Natural killer cell treated with Interleukin-12 subunit alpha and Interleukin-12 subunit beta and Interleukin-15 and Interleukin-18, amount 100 ng/mL, for 72 hours (primary cell): ENCODE data around the gene HLA-A. TPM values are rescaled to one million over a fixed set of nuclear protein-coding genes. Genes with fewer than 3 reads are reported as not detected.
A peak's percentile ranks its signal among the peaks of the same experiment; 100 is the strongest.

Experiments
- ATAC-seq, 2 donors: fragments of 150-1000 bp; cut with Tn5 transposase in 1 of 2; sonication (Bioruptor Pico), chemical (Tn5 transposase) in 1 of 2; 2 replicates each; pipeline ENCODE4 v1.10.0; 2021
- DNase-seq: peaks from one replicate; pipeline ENCODE4 v3.0.0; 2022; ENCODE audit warnings: low spot score
- H3K27ac Mint-ChIP-seq, 2 donors: 1 replicate in 1 of 2; 2 replicates in 1 of 2; pipeline ENCODE4 v1.8.0; 2022; ENCODE audit warnings: mixed read lengths in 2 of 2, mild to moderate bottlenecking in 1 of 2, moderate library complexity in 1 of 2
- H3K27me3 Mint-ChIP-seq, 2 donors: 1 replicate in 1 of 2; 2 replicates in 1 of 2; pipeline ENCODE4 v1.8.0; 2022; ENCODE audit warnings: mixed read lengths in 2 of 2
- H3K36me3 Mint-ChIP-seq: one replicate; pipeline ENCODE4 v1.8.0; 2022; ENCODE audit warnings: mixed read lengths
- H3K4me1 Mint-ChIP-seq, 2 donors: 1 replicate in 1 of 2; 2 replicates in 1 of 2; pipeline ENCODE4 v1.8.0; 2022; ENCODE audit warnings: low read depth in 2 of 2, mixed read lengths in 2 of 2, mild to moderate bottlenecking in 1 of 2
- H3K4me3 Mint-ChIP-seq: one replicate; pipeline ENCODE4 v1.8.0; 2022; ENCODE audit warnings: mixed read lengths
- H3K9me3 Mint-ChIP-seq: 2 replicates; pipeline ENCODE4 v1.8.0; 2022; ENCODE audit warnings: mixed read lengths
- total RNA-seq, 2 donors: library from RNA; stranded (reverse); gene quantifications; one replicate each; pipeline ENCODE4 v1.2.3, GENCODE V29; 2022

Gene HLA-A
- total RNA-seq, 2 donors from 2014 or later = 1,618 to 3,352 TPM

DNA sequence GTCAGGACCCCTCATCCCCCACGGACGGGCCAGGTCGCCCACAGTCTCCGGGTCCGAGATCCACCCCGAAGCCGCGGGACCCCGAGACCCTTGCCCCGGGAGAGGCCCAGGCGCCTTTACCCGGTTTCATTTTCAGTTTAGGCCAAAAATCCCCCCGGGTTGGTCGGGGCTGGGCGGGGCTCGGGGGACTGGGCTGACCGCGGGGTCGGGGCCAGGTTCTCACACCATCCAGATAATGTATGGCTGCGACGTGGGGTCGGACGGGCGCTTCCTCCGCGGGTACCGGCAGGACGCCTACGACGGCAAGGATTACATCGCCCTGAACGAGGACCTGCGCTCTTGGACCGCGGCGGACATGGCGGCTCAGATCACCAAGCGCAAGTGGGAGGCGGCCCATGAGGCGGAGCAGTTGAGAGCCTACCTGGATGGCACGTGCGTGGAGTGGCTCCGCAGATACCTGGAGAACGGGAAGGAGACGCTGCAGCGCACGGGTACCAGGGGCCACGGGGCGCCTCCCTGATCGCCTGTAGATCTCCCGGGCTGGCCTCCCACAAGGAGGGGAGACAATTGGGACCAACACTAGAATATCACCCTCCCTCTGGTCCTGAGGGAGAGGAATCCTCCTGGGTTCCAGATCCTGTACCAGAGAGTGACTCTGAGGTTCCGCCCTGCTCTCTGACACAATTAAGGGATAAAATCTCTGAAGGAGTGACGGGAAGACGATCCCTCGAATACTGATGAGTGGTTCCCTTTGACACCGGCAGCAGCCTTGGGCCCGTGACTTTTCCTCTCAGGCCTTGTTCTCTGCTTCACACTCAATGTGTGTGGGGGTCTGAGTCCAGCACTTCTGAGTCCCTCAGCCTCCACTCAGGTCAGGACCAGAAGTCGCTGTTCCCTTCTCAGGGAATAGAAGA, 978 bp downstream of the HLA-A start:
- Mint-ChIP-seq H3K27ac (peak overlapping the region; percentile 99 to 100), H3K4me1 (peaks cover 33 to 56% of the 10 kb centered on the region in 2 donors), H3K36me3 (peaks cover 27% of the 10 kb centered on the region), H3K9me3 (no peaks in the 10 kb centered on the region), H3K27me3 (no peaks in the 10 kb centered on the region), H3K4me3 (peak overlapping the region; percentile 99)
- ATAC-seq = peak; percentile 46 to 66
- DNase-seq = peak; percentile 76

DNA sequence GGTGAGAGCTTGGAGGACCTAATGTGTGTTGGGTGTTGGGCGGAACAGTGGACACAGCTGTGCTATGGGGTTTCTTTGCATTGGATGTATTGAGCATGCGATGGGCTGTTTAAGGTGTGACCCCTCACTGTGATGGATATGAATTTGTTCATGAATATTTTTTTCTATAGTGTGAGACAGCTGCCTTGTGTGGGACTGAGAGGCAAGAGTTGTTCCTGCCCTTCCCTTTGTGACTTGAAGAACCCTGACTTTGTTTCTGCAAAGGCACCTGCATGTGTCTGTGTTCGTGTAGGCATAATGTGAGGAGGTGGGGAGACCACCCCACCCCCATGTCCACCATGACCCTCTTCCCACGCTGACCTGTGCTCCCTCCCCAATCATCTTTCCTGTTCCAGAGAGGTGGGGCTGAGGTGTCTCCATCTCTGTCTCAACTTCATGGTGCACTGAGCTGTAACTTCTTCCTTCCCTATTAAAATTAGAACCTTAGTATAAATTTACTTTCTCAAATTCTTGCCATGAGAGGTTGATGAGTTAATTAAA, 3.0 kb downstream of the HLA-A start:
- Mint-ChIP-seq H3K4me3 (peak overlapping the region; percentile 99), H3K9me3 (no peaks in the 10 kb centered on the region), H3K4me1 (peaks cover 36 to 65% of the 10 kb centered on the region in 2 donors), H3K27ac (peak overlapping the region; percentile 99 to 100), H3K36me3 (peaks cover 27% of the 10 kb centered on the region), H3K27me3 (no peaks in the 10 kb centered on the region)
- no peak for DNase-seq
- no peak for ATAC-seq

- Mint-ChIP-seq H3K9me3 (no peaks in the 10 kb centered on the region), H3K4me3 (peak overlapping the region; percentile 99), H3K36me3 (peaks cover 27% of the 10 kb centered on the region), H3K4me1 (peaks cover 34 to 60% of the 10 kb centered on the region in 2 donors), H3K27ac (peak overlapping the region; percentile 99 to 100), H3K27me3 (no peaks in the 10 kb centered on the region)
- ATAC-seq (no peak), DNase-seq (no peak)
Observed at GRCh38 chr6:29946223-29947076, 4.1 kb downstream of the HLA-A start.

DNA sequence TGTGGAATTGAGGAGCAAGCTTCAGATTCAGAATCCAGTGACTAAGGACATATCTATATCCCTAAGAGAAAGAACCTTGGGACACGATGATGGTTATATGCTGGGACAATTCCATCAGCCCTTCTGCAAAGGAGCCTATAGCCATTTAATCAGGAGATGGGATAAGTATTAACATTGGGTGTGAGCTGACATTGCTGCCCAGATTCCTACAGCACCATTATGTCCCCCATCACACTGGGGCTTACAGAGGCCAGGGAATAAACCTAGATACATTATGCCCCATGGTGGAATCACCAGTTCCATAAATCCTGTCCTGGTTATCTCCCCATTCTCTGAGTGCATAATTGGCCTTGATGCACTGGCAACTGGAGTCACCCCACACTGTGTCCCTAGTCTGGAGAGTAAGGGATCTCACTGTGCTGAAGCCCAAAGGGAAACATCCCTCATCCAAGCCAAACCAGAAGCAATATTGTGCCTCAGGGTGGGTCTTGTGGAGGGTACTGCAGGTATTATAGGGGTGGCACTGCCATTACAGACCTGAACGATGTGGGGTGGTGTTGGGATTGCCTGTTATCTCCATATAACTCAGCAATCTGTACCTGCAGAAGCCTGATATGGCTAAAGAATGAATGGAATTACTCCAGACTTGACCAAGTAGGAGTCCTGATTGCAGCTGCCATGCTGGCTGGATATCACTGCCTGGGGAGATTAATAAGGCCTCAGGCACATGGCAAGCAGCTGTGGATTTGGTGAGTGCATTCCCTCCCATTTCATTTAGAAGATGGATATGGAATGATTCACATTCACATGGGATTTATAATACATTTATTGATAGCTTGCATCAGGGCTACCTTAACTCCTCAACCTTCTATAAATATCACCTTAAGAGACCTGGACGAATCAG, 5.0 kb downstream of the HLA-A start:
- no peaks in the 10 kb centered on the region for H3K9me3 Mint-ChIP-seq
- H3K4me1 Mint-ChIP-seq = peaks cover 27 to 53% of the 10 kb centered on the region in 2 donors
- H3K27me3 Mint-ChIP-seq = no peaks in the 10 kb centered on the region
- DNase-seq = no peak
- H3K36me3 Mint-ChIP-seq = peaks cover 27% of the 10 kb centered on the region
- no peak for ATAC-seq
- H3K27ac Mint-ChIP-seq = peak overlapping the region in 1 of 2 donors; percentile 36
- H3K4me3 Mint-ChIP-seq = no peak overlapping the region

DNA sequence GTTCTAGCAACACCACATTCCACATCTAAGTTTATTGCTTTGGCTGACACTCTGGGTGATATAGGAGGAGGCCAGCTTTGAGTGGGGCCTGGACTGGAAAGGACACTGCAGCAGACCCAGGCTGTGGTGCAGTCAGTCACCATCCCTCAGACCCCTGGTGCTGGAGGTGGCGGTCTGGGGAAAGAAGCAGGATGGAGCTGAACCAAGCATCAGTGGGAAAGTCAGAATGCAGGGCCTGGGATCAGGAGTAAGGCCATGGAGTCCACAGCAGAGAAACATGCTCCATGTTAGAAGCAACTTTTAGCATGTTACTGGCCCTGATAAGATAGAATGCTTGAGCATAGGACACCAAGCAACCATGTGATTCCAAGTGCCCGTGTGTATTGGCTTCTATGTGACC, 5.9 kb downstream of the HLA-A start:
- Mint-ChIP-seq H3K4me1 (peaks cover 27 to 48% of the 10 kb centered on the region in 2 donors), H3K27ac (peak overlapping the region in 1 of 2 donors; percentile 36), H3K36me3 (peaks cover 21% of the 10 kb centered on the region)

GRCh38 chr6:29949934-29950333, 7.6 kb downstream of the HLA-A start:
- no peak overlapping the region for H3K4me3 Mint-ChIP-seq
- H3K9me3 Mint-ChIP-seq = no peaks in the 10 kb centered on the region
- DNase-seq (no peak), ATAC-seq (no peak)
- H3K36me3 Mint-ChIP-seq = peaks cover 15% of the 10 kb centered on the region
- no peaks in the 10 kb centered on the region for H3K27me3 Mint-ChIP-seq
- peak overlapping the region in 1 of 2 donors; percentile 2 for H3K27ac Mint-ChIP-seq
- peaks cover 27 to 40% of the 10 kb centered on the region in 2 donors for H3K4me1 Mint-ChIP-seq

More for the DNA sequence above, 5.9 kb downstream of the HLA-A start:
- DNase-seq (no peak), ATAC-seq (peak; percentile 5 to 16)
- Mint-ChIP-seq H3K27me3 (no peaks in the 10 kb centered on the region), H3K4me3 (no peak overlapping the region), H3K9me3 (no peaks in the 10 kb centered on the region)

DNA sequence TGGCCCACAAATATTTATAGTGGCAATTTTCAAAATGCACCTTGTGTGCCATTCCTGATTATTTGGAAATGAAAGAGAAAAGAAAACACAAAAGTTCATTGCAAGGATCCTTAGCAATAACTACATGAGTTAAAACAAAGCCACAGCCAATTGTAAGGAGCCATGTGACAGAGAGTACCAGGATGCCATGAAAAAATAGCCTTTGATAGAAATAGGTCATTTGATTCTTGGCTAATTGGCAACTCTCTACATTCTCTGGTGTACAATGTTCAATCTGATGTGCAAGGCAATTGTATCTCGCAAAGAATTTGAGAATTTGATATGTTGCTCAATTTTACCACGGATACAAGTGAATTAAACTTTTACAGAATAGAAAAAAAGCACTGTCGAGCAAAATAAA, 9.6 kb downstream of the HLA-A start:
- Mint-ChIP-seq H3K9me3 (no peaks in the 10 kb centered on the region), H3K27ac (no peak overlapping the region), H3K4me1 (peaks cover 9 to 23% of the 10 kb centered on the region in 2 donors), H3K4me3 (no peak overlapping the region), H3K27me3 (no peaks in the 10 kb centered on the region), H3K36me3 (no peaks in the 10 kb centered on the region)
- DNase-seq (no peak), ATAC-seq (no peak)

GRCh38 chr6:29953001-29953441, 10.7 kb downstream of the HLA-A start:
- ATAC-seq (no peak), DNase-seq (no peak)
- peaks cover 9 to 18% of the 10 kb centered on the region in 2 donors for H3K4me1 Mint-ChIP-seq
- no peaks in the 10 kb centered on the region for H3K9me3 Mint-ChIP-seq
- no peaks in the 10 kb centered on the region for H3K36me3 Mint-ChIP-seq
- H3K4me3 Mint-ChIP-seq = no peak overlapping the region
- H3K27ac Mint-ChIP-seq = peak overlapping the region in 1 of 2 donors; percentile 50
- no peaks in the 10 kb centered on the region for H3K27me3 Mint-ChIP-seq

DNA sequence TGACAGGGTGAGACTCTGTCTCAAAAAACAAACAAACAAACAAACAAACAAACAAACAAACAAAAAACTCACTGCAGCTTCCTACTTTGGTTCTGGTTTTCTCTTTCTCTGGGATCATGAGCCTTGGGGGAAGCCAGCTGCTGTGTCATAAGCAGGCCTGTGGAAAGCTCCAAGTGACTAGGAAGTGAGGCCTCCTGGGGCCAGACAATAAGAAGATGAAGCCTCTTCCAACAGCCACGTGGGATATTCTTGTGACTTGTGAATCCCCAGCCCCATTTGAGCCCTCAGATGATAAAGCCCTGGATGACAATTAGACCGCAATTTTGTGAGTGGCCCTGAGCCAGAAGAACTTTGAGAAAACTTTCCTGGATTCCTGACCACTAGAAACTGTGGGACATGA, 11.4 kb downstream of the HLA-A start:
- DNase-seq = no peak

GRCh38 chr6:29954272-29954671, 11.9 kb downstream of the HLA-A start:
- Mint-ChIP-seq H3K4me1 (peaks cover 8 to 9% of the 10 kb centered on the region in 2 donors), H3K36me3 (no peaks in the 10 kb centered on the region), H3K27ac (no peak overlapping the region), H3K4me3 (no peak overlapping the region), H3K9me3 (no peaks in the 10 kb centered on the region), H3K27me3 (no peaks in the 10 kb centered on the region)
- DNase-seq (no peak), ATAC-seq (no peak)

More for the DNA sequence above, 11.4 kb downstream of the HLA-A start:
- ATAC-seq = no peak
- Mint-ChIP-seq H3K27ac (peak overlapping the region in 1 of 2 donors; percentile 50), H3K4me1 (peaks cover 9 to 11% of the 10 kb centered on the region in 2 donors), H3K36me3 (no peaks in the 10 kb centered on the region), H3K4me3 (no peak overlapping the region), H3K27me3 (no peaks in the 10 kb centered on the region), H3K9me3 (no peaks in the 10 kb centered on the region)

- H3K4me3 Mint-ChIP-seq = no peak overlapping the region
- H3K4me1 Mint-ChIP-seq = peaks cover under 1 to 2% of the 10 kb centered on the region in 2 donors
- no peaks in the 10 kb centered on the region for H3K9me3 Mint-ChIP-seq
- DNase-seq (no peak), ATAC-seq (no peak)
- H3K27ac Mint-ChIP-seq = no peak overlapping the region
- H3K36me3 Mint-ChIP-seq = no peaks in the 10 kb centered on the region
- H3K27me3 Mint-ChIP-seq = no peaks in the 10 kb centered on the region
Observed at GRCh38 chr6:29955783-29956182, 13.5 kb downstream of the HLA-A start.

DNA sequence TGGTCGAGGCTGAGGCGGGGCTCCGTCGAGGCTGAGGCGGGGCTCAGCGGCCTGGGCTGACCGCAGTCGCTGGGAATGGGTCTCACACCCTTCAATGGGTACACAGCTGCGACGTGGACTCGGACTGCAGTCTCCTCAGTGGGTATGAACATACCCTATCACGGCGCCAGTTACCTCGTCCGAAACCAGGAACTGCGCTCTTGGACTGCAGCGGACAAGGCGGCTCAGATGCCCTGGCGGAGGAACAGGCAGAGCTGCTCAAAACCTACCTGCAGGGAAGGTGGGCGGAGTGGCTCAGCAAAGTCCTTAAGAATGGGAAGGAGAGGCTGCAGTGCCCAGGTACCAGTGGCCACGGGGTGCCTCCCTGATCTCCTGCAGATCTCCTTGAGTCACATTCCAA, 14.2 kb downstream of the HLA-A start:
- Mint-ChIP-seq H3K9me3 (no peaks in the 10 kb centered on the region), H3K4me3 (no peak overlapping the region), H3K27ac (no peak overlapping the region), H3K4me1 (peaks cover 0 to 2% of the 10 kb centered on the region in 2 donors), H3K27me3 (no peaks in the 10 kb centered on the region), H3K36me3 (no peaks in the 10 kb centered on the region)
- DNase-seq (no peak), ATAC-seq (no peak)

- Mint-ChIP-seq H3K4me1 (peaks cover under 1 to 6% of the 10 kb centered on the region in 2 donors), H3K27ac (no peak overlapping the region), H3K4me3 (no peak overlapping the region), H3K27me3 (no peaks in the 10 kb centered on the region), H3K9me3 (no peaks in the 10 kb centered on the region), H3K36me3 (no peaks in the 10 kb centered on the region)
- DNase-seq (no peak), ATAC-seq (no peak)
Observed at GRCh38 chr6:29958046-29958445, 15.7 kb downstream of the HLA-A start.
